ENCODE results near the gene ACE2. TPM values are rescaled to one million over a fixed set of nuclear protein-coding genes. Genes with fewer than 3 reads are reported as not detected.
A peak's percentile ranks its signal among the peaks of the same experiment; 100 is the strongest.

Gene ACE2
- total and polyA plus RNA-seq, 2 donors (not counting 3 experiments of a cell fraction or from before 2014, with no cell fraction given): not detected

GRCh38 chrX:15514279-15514678 lies 86.5 kb downstream of the ACE2 start:
- CTCF ChIA-PET: no interaction called here

More at GRCh38 chrX:15514279-15514678, 86.5 kb downstream of the ACE2 start:
- Histone ChIP-seq H3K36me3 (ENCODE audit: control insufficient read depth in 2 of 2, extremely low read depth in 1 of 2, insufficient read depth in 2 of 2, low read length in 2 of 2) (peaks cover 12 to 17% of the 10 kb centered on the region in 2 experiments), H3K27me3 (ENCODE audit: control insufficient read depth in 2 of 2, insufficient read depth in 2 of 2, low read length in 2 of 2) (no peaks in the 10 kb centered on the region), H3K9me3 (replicated peaks; ENCODE audit: control insufficient read depth, insufficient read depth, low read length) (no peaks in the 10 kb centered on the region), H3K9me1 (replicated peaks; ENCODE audit: control insufficient read depth, extremely low read depth, insufficient read depth, low read length) (no peaks in the 10 kb centered on the region), H3K4me1 (ENCODE audit: control insufficient read depth, extremely low read depth, insufficient read depth, low read length) (peaks cover 66% of the 10 kb centered on the region), H2AFZ (ENCODE audit: low read depth, low read length) (no peak overlapping the region), H3K4me2 (ENCODE audit: insufficient read depth, low read length) (no peak overlapping the region), H3K27ac (ENCODE audit: insufficient read depth, low read depth, low read length) (peak overlapping the region; percentile 22), H3K79me2 (ENCODE audit: control insufficient read depth, insufficient read depth, low read length) (no peaks in the 10 kb centered on the region), H3K4me3 (replicated peaks in 1 of 3; ENCODE audit: insufficient read depth in 1 of 3, low read depth in 1 of 3, low read length in 3 of 3) (no peak overlapping the region), H3K9ac (replicated peaks; ENCODE audit: extremely low read depth, insufficient read depth, low read length) (peak overlapping the region; percentile 9), H4K20me1 (replicated peaks; ENCODE audit: control insufficient read depth, extremely low read depth, insufficient read depth, low read length) (no peaks in the 10 kb centered on the region)
- POLR2A ChIA-PET: no interaction called here
- FAIRE-seq (no peak), DNase-seq (ENCODE audit: low read depth, low spot score) (no peak)
- BruUV-seq (replicated peaks): no TSS peak
- dilution Hi-C loops (cut with MboI; ENCODE audit: extremely low pct_ligation_motif_present, low sequenced_read_pairs): no loop called here
- no peak for TF ChIP-seq FOS (IDR thresholded peaks at IDR 0.05; ENCODE audit: borderline replicate concordance, insufficient read depth, low read length)
- TF ChIP-seq CTCF (IDR thresholded peaks at IDR 0.05; ENCODE audit: extremely low read depth in 1 of 2, insufficient read depth in 1 of 2, low read depth in 1 of 2, low read length in 2 of 2): no peak
- TF ChIP-seq MYC (IDR thresholded peaks at IDR 0.05; ENCODE audit: low read depth, low read length): no peak
- no peak for TF ChIP-seq GATA2 (IDR thresholded peaks at IDR 0.05; ENCODE audit: insufficient read depth, insufficient read length, low read depth, low read length)
- no peak for TF ChIP-seq POLR2A (IDR thresholded peaks at IDR 0.05; ENCODE audit: low read depth, low read length)
- no peak for TF ChIP-seq MAX (IDR thresholded peaks at IDR 0.05; ENCODE audit: insufficient read depth, insufficient read length)
- no peak for TF ChIP-seq POLR2AphosphoS5 (IDR thresholded peaks at IDR 0.05; ENCODE audit: insufficient read depth, low read depth, low read length)
- TF ChIP-seq EZH2 (IDR thresholded peaks at IDR 0.05; ENCODE audit: borderline replicate concordance, low read depth, low read length, severe bottlenecking): no peak
- no peak for TF ChIP-seq JUN (IDR thresholded peaks at IDR 0.05; ENCODE audit: borderline replicate concordance, insufficient read depth, insufficient read length, low read depth)
- intact Hi-C loops (cut with micrococcal nuclease): no loop called here

Data from endothelial cell of umbilical vein (primary cell).